ENCODE data around the gene VARS1. TPM values are rescaled to one million over a fixed set of nuclear protein-coding genes. Genes with fewer than 3 reads are reported as not detected.

The VARS1 gene
- total RNA-seq, 2 donors from 2014 or later = 58.0 to 73.7 TPM

DNA sequence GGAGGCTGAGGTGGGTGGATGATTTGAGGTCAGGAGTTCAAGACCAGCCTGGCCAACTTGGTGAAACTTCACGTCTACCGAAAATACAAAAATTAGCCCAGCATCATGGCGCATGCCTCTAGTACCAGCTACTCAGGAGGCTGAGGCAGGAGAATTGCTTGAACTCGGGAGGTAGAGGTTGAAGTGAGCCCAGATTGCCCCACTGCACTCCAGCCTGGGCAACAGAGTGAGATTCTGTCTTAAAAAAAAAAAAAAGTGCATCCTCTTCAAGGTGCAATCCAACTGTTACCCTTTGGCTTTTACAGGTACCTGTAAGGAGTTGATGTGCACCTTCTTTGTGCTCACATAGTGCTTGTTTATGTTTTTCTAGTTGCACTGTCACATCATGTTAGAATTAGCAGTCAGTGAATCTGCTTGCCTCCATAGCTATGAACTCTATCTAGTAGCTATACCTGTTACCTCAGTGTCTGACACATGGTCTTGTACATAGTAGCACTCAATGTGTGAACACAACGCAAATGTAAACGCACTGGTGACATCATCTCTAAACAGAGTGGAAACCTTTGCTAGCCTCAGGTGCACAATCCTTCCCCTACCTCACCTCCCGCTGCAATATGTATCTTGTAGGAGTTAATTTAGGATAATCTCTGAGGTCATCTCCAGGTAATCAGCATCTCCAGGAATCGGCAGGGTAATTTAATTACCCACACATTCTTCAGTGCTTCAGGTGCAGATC lies 46.1 kb downstream of the VARS1 start:
- H3K9me3 ChIP-seq (ENCODE audit: control insufficient read depth, low read length, poor library complexity, severe bottlenecking) = no peaks in the 10 kb centered on the region
- Mint-ChIP-seq H3K4me1 (no peaks in the 10 kb centered on the region), H3K36me3 (ENCODE audit: low read depth) (peaks cover 2% of the 10 kb centered on the region), H3K27ac (no peak overlapping the region), H3K27me3 (no peaks in the 10 kb centered on the region), H3K4me3 (no peak overlapping the region)
- DNase-seq (no peak), ATAC-seq (no peak)

Other genes starting within 250 kb of the VARS1 start
- gene ATP6V1G2, start 249.1 kb downstream of the VARS1 start, total RNA-seq = 1 to 10 TPM; 1.4 to 2.0 TPM
- 1 to 10 TPM; 5.5 to 6.4 TPM for gene NFKBIL1, start 248.1 kb downstream of the VARS1 start, total RNA-seq
- gene LTA, start 223.5 kb downstream of the VARS1 start, total RNA-seq = 10 to 100 TPM; 19.9 to 26.0 TPM
- gene TNF, start 220.2 kb downstream of the VARS1 start, total RNA-seq = 10 to 100 TPM; 28.9 to 33.6 TPM
- 100 to 1,000 TPM; 791 to 891 TPM for gene LTB, start 213.3 kb downstream of the VARS1 start, total RNA-seq
- 10 to 100 TPM; 30.6 to 42.6 TPM for gene LST1, start 209.5 kb downstream of the VARS1 start, total RNA-seq
- gene NCR3, start 202.7 kb downstream of the VARS1 start, total RNA-seq = 1 to 10 TPM; 5.7 to 8.2 TPM
- gene AIF1, start 180.5 kb downstream of the VARS1 start, total RNA-seq = 10 to 100 TPM in 1 of 2 donors, 1 to 10 TPM in 1; 8.1 to 13.2 TPM
- 100 to 1,000 TPM; 210 to 213 TPM for gene PRRC2A, start 175.0 kb downstream of the VARS1 start, total RNA-seq
- 100 to 1,000 TPM; 229 to 233 TPM for gene BAG6, start 143.1 kb downstream of the VARS1 start, total RNA-seq
- gene APOM, start 139.9 kb downstream of the VARS1 start, total RNA-seq = 1 to 10 TPM; 2.9 to 4.0 TPM
- gene C6orf47, start 135.0 kb downstream of the VARS1 start, total RNA-seq = 10 to 100 TPM; 13.3 to 16.9 TPM
- gene GPANK1, start 130.8 kb downstream of the VARS1 start, total RNA-seq = 10 to 100 TPM in 1 of 2 donors, 1 to 10 TPM in 1; 9.2 to 11.9 TPM
- gene CSNK2B, start 129.7 kb downstream of the VARS1 start, total RNA-seq = 100 to 1,000 TPM; 104 to 107 TPM
- 10 to 100 TPM; 27.6 to 32.7 TPM for gene LY6G5B, start 125.8 kb downstream of the VARS1 start, total RNA-seq
- gene LY6G5C, start 114.7 kb downstream of the VARS1 start, total RNA-seq = 1 to 10 TPM; 3.8 to 4.6 TPM
- gene ABHD16A, start 92.4 kb downstream of the VARS1 start, total RNA-seq = 10 to 100 TPM; 57.8 to 75.1 TPM
- gene LY6G6F, start 88.9 kb downstream of the VARS1 start, total RNA-seq = 10 to 100 TPM in 1 of 2 donors, 1 to 10 TPM in 1; 1.6 to 29.1 TPM
- not detected for gene LY6G6D, start 80.4 kb downstream of the VARS1 start, total RNA-seq
- not detected for gene LY6G6C, start 74.0 kb downstream of the VARS1 start, total RNA-seq
- 100 to 1,000 TPM in 1 of 2 donors, 1 to 10 TPM in 1; 3.4 to 129 TPM for gene MPIG6B, start 72.4 kb downstream of the VARS1 start, total RNA-seq
- gene DDAH2, start 66.5 kb downstream of the VARS1 start, total RNA-seq = 1 to 10 TPM; 4.7 to 7.3 TPM
- 100 to 1,000 TPM; 145 to 152 TPM for gene CLIC1, start 59.2 kb downstream of the VARS1 start, total RNA-seq
- 10 to 100 TPM; 12.9 to 18.3 TPM for gene MSH5, start 55.7 kb downstream of the VARS1 start, total RNA-seq
- 1 to 10 TPM; 3.6 to 4.2 TPM for gene SAPCD1, start 33.1 kb downstream of the VARS1 start, total RNA-seq
- 1 to 10 TPM; 2.8 to 2.9 TPM for gene VWA7, start 18.4 kb downstream of the VARS1 start, total RNA-seq
- 10 to 100 TPM; 20.9 to 22.5 TPM for gene LSM2, start 11.2 kb upstream of the VARS1 start, total RNA-seq
- gene HSPA1L, start 19.5 kb upstream of the VARS1 start, total RNA-seq = 1 to 10 TPM; 3.4 to 3.5 TPM
- gene HSPA1A, start 19.8 kb upstream of the VARS1 start, total RNA-seq = 10 to 100 TPM; 15.1 to 20.2 TPM
- 10 to 100 TPM; 18.0 to 20.5 TPM for gene HSPA1B, start 32.0 kb upstream of the VARS1 start, total RNA-seq
- 10 to 100 TPM; 27.1 to 29.6 TPM for gene NEU1, start 67.1 kb upstream of the VARS1 start, total RNA-seq
- gene SLC44A4, start 83.2 kb upstream of the VARS1 start, total RNA-seq = under 1 TPM; 0.10 to 0.13 TPM
- 10 to 100 TPM; 40.4 to 46.2 TPM for gene EHMT2, start 101.9 kb upstream of the VARS1 start, total RNA-seq
- under 1 TPM; 0.50 to 0.96 TPM for gene ZBTB12, start 106.3 kb upstream of the VARS1 start, total RNA-seq
- gene C2, start 132.0 kb upstream of the VARS1 start, total RNA-seq = 1 to 10 TPM in 1 of 2 donors, not detected in 1; 2.1 TPM
- under 1 TPM in 1 of 2 donors, not detected in 1; 0.65 TPM for gene CFB, start 150.3 kb upstream of the VARS1 start, total RNA-seq
- gene NELFE, start 163.2 kb upstream of the VARS1 start, total RNA-seq = 10 to 100 TPM; 45.8 to 46.2 TPM
- 10 to 100 TPM; 85.5 to 94.5 TPM for gene SKIC2, start 163.4 kb upstream of the VARS1 start, total RNA-seq
- 10 to 100 TPM; 31.9 to 35.0 TPM for gene DXO, start 176.4 kb upstream of the VARS1 start, total RNA-seq
- gene C4A, start 186.3 kb upstream of the VARS1 start, total RNA-seq = 1 to 10 TPM; 3.8 to 5.4 TPM
- gene C4B, start 219.0 kb upstream of the VARS1 start, total RNA-seq = 1 to 10 TPM; 2.2 to 3.7 TPM
- under 1 TPM; 0.35 to 0.76 TPM for gene CYP21A2, start 242.7 kb upstream of the VARS1 start, total RNA-seq